Measurements from ENCODE around the gene AP4M1. TPM values are rescaled to one million over a fixed set of nuclear protein-coding genes. Genes with fewer than 3 reads are reported as not detected.

AP4M1 gene
- total RNA-seq, 1 donor from 2014 or later = 15.5 TPM

DNA sequence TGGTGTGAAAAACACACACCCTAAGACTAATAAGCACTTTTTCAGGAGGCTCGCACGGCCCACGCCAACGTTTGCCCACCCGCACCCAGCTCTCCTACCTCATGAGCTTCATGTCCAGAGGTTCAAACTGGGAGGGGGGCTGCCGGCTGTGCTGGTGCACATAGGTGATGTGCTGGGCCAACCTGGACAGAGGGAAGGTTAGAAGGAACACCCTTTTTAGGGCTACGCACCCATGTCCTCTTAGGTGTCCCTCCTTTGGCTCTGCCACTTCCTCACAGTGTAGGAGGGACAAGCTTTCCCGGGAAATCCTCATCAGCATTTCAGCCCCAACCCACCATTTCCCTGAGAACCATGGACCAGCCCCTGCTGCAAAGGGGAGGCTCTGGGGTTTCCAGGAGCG, 6.2 kb upstream of the AP4M1 start:
- no peak for DNase-seq (ENCODE audit: low read depth)
- Histone ChIP-seq H3K9me3 (ENCODE audit: insufficient read depth, low read depth, low read length) (no peaks in the 10 kb centered on the region), H3K27me3 (ENCODE audit: insufficient read depth, low read length) (no peaks in the 10 kb centered on the region), H3K4me1 (ENCODE audit: insufficient read depth, low read length) (peaks cover 41% of the 10 kb centered on the region), H3K36me3 (ENCODE audit: insufficient read depth, low read length) (peaks cover 83% of the 10 kb centered on the region), H3K4me2 (ENCODE audit: low read length) (no peak overlapping the region), H3K4me3 (ENCODE audit: insufficient read depth, low read depth, low read length) (no peak overlapping the region), H4K20me1 (ENCODE audit: insufficient read depth, low read length) (peaks cover 67% of the 10 kb centered on the region), H2AFZ (ENCODE audit: low read depth, low read length) (no peak overlapping the region), H3K79me2 (ENCODE audit: insufficient read depth, low read length) (peaks cover 89% of the 10 kb centered on the region), H3K27ac (ENCODE audit: low read depth, low read length) (no peak overlapping the region), H3K9ac (ENCODE audit: low read length) (no peak overlapping the region)
- TF ChIP-seq, protein P1, sequence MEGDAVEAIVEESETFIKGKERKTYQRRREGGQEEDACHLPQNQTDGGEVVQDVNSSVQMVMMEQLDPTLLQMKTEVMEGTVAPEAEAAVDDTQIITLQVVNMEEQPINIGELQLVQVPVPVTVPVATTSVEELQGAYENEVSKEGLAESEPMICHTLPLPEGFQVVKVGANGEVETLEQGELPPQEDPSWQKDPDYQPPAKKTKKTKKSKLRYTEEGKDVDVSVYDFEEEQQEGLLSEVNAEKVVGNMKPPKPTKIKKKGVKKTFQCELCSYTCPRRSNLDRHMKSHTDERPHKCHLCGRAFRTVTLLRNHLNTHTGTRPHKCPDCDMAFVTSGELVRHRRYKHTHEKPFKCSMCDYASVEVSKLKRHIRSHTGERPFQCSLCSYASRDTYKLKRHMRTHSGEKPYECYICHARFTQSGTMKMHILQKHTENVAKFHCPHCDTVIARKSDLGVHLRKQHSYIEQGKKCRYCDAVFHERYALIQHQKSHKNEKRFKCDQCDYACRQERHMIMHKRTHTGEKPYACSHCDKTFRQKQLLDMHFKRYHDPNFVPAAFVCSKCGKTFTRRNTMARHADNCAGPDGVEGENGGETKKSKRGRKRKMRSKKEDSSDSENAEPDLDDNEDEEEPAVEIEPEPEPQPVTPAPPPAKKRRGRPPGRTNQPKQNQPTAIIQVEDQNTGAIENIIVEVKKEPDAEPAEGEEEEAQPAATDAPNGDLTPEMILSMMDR (IDR thresholded peaks at IDR 0.05; ENCODE audit: insufficient read depth, low read depth, low read length) = no peak
- no peak for TF ChIP-seq EZH2 (IDR thresholded peaks at IDR 0.05; ENCODE audit: insufficient read depth, low read length)
- peaks cover 18% of the 10 kb centered on the region for H3K4me1 Mint-ChIP-seq (ENCODE audit: low read depth, unreplicated experiment)
- no peaks in the 10 kb centered on the region for H3K27me3 Mint-ChIP-seq (ENCODE audit: low read depth, unreplicated experiment)
- H3K27ac Mint-ChIP-seq (ENCODE audit: unreplicated experiment) = no peak overlapping the region
- H3K9me3 Mint-ChIP-seq (ENCODE audit: unreplicated experiment) = no peaks in the 10 kb centered on the region
- peaks cover 45% of the 10 kb centered on the region for H3K36me3 Mint-ChIP-seq (ENCODE audit: low read depth, unreplicated experiment)
- no peak for FAIRE-seq
- peak overlapping the region; percentile 15 for H3K4me3 Mint-ChIP-seq (ENCODE audit: unreplicated experiment)

DNA sequence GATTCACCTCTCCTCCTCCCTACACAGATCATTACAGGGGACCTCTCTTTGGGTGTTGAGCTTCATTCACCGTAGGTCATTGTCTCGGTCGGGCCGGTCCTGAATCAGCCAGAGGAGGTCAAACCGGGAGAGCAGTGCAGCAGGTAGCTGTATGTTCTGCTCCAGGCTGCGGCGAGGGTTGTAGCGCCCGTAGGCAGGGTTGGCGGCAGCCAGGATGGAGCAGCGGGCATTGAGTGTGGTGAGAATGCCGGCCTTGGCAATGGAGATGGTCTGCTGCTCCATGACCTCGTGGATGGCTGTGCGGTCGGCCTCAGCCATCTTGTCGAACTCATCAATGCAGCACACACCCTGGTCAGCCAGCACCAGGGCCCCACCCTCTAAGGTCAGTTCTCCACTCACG, 5.7 kb upstream of the AP4M1 start:
- Mint-ChIP-seq H3K4me1 (ENCODE audit: low read depth, unreplicated experiment) (peaks cover 18% of the 10 kb centered on the region), H3K9me3 (ENCODE audit: unreplicated experiment) (no peaks in the 10 kb centered on the region), H3K4me3 (ENCODE audit: unreplicated experiment) (no peak overlapping the region), H3K27me3 (ENCODE audit: low read depth, unreplicated experiment) (no peaks in the 10 kb centered on the region), H3K27ac (ENCODE audit: unreplicated experiment) (no peak overlapping the region), H3K36me3 (ENCODE audit: low read depth, unreplicated experiment) (peaks cover 45% of the 10 kb centered on the region)
- Histone ChIP-seq H3K4me3 (ENCODE audit: insufficient read depth, low read depth, low read length) (no peak overlapping the region), H3K9me3 (ENCODE audit: insufficient read depth, low read depth, low read length) (no peaks in the 10 kb centered on the region), H4K20me1 (ENCODE audit: insufficient read depth, low read length) (peaks cover 63% of the 10 kb centered on the region), H3K36me3 (ENCODE audit: insufficient read depth, low read length) (peaks cover 79% of the 10 kb centered on the region), H3K27ac (ENCODE audit: low read depth, low read length) (no peak overlapping the region), H3K4me2 (ENCODE audit: low read length) (no peak overlapping the region), H3K27me3 (ENCODE audit: insufficient read depth, low read length) (no peaks in the 10 kb centered on the region), H3K9ac (ENCODE audit: low read length) (no peak overlapping the region), H2AFZ (ENCODE audit: low read depth, low read length) (no peak overlapping the region), H3K4me1 (ENCODE audit: insufficient read depth, low read length) (peaks cover 37% of the 10 kb centered on the region), H3K79me2 (ENCODE audit: insufficient read depth, low read length) (peaks cover 89% of the 10 kb centered on the region)
- TF ChIP-seq, protein P1 (IDR thresholded peaks at IDR 0.05; ENCODE audit: insufficient read depth, low read depth, low read length) = no peak
- TF ChIP-seq EZH2 (IDR thresholded peaks at IDR 0.05; ENCODE audit: insufficient read depth, low read length) = no peak
- DNase-seq (ENCODE audit: low read depth) (no peak), FAIRE-seq (no peak)

DNA sequence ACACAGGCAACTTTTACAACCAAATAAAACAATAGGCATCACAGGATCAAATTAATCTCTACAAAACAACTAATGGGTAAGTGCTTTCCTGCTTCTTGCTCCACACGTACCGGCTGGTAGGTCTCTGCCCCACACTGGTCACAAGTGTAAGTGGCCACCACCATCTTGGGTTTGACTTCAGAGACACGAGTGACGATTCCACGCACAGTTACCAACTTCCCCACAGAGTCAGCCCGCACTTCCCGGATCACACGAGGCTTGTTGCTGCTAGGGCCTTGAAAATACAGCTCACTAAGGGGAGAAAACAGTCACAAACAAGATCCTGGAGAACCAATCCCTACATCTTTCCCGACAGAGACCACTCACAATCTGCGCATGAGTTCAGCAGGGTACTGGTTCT, 2.5 kb upstream of the AP4M1 start:
- no peak for FAIRE-seq
- H3K9ac ChIP-seq (ENCODE audit: low read length) = peak overlapping the region; percentile 91
- peaks cover 22% of the 10 kb centered on the region for H3K4me1 Mint-ChIP-seq (ENCODE audit: low read depth, unreplicated experiment)
- H2AFZ ChIP-seq (ENCODE audit: low read depth, low read length) = no peak overlapping the region
- H3K36me3 ChIP-seq (ENCODE audit: insufficient read depth, low read length) = peaks cover 47% of the 10 kb centered on the region
- no peak overlapping the region for H3K27ac ChIP-seq (ENCODE audit: low read depth, low read length)
- peak overlapping the region; percentile 93 for H3K4me3 Mint-ChIP-seq (ENCODE audit: unreplicated experiment)
- no peak overlapping the region for H3K4me3 ChIP-seq (ENCODE audit: insufficient read depth, low read depth, low read length)
- H3K79me2 ChIP-seq (ENCODE audit: insufficient read depth, low read length) = peaks cover 69% of the 10 kb centered on the region
- H3K36me3 Mint-ChIP-seq (ENCODE audit: low read depth, unreplicated experiment) = peaks cover 27% of the 10 kb centered on the region
- no peak for DNase-seq (ENCODE audit: low read depth)
- no peaks in the 10 kb centered on the region for H3K27me3 Mint-ChIP-seq (ENCODE audit: low read depth, unreplicated experiment)
- H4K20me1 ChIP-seq (ENCODE audit: insufficient read depth, low read length) = peaks cover 37% of the 10 kb centered on the region
- H3K4me2 ChIP-seq (ENCODE audit: low read length) = peak overlapping the region; percentile 93
- H3K9me3 Mint-ChIP-seq (ENCODE audit: unreplicated experiment) = no peaks in the 10 kb centered on the region
- peak overlapping the region; percentile 91 for H3K27ac Mint-ChIP-seq (ENCODE audit: unreplicated experiment)
- peaks cover 27% of the 10 kb centered on the region for H3K4me1 ChIP-seq (ENCODE audit: insufficient read depth, low read length)
- TF ChIP-seq, protein P1 (IDR thresholded peaks at IDR 0.05; ENCODE audit: insufficient read depth, low read depth, low read length) = no peak
- TF ChIP-seq EZH2 (IDR thresholded peaks at IDR 0.05; ENCODE audit: insufficient read depth, low read length) = no peak
- H3K9me3 ChIP-seq (ENCODE audit: insufficient read depth, low read depth, low read length) = no peaks in the 10 kb centered on the region
- H3K27me3 ChIP-seq (ENCODE audit: insufficient read depth, low read length) = no peaks in the 10 kb centered on the region

All from astrocyte (in vitro differentiated cells and primary cell).